Glomerular visceral epithelial cell (primary cell): ENCODE data around the gene HSP90B1.
A peak's percentile ranks its signal among the peaks of the same experiment; 100 is the strongest.

ENCODE experiments used
- DNase-seq: peaks from one replicate; pipeline ENCODE4 v3.0.0-alpha.2; 2016; ENCODE audit errors: extremely low spot score

The HSP90B1 gene

GRCh38 chr12:103929784-103930033 is 501 bp upstream of the HSP90B1 start:
- DNase-seq, result no peak

GRCh38 chr12:103930787-103931735 is 851 bp downstream of the HSP90B1 start:
- peak; percentile 22 for DNase-seq

GRCh38 chr12:103933237-103933636 is 3.0 kb downstream of the HSP90B1 start:
- no peak for DNase-seq

GRCh38 chr12:103936679-103937078 is 6.5 kb downstream of the HSP90B1 start:
- no peak for DNase-seq

- DNase-seq, result no peak
These were observed 14.8 kb downstream of the HSP90B1 start for GRCh38 chr12:103944964-103945363.

GRCh38 chr12:103947871-103948555 is 17.8 kb downstream of the HSP90B1 start:
- no peak for DNase-seq

GRCh38 chr12:103948746-103949406 is 18.7 kb downstream of the HSP90B1 start:
- DNase-seq, result no peak

- DNase-seq, result no peak
These were observed 22.3 kb downstream of the HSP90B1 start for GRCh38 chr12:103952497-103952896.

- DNase-seq, result no peak
These were observed 25.8 kb downstream of the HSP90B1 start for GRCh38 chr12:103955811-103956508.

GRCh38 chr12:103956509-103957027 is 26.4 kb downstream of the HSP90B1 start:
- DNase-seq, result peak; percentile 19

GRCh38 chr12:103957865-103958388 is 27.7 kb downstream of the HSP90B1 start:
- DNase-seq, result no peak

GRCh38 chr12:103958621-103959020 is 28.4 kb downstream of the HSP90B1 start:
- DNase-seq, result no peak

- DNase-seq, result no peak
These were observed 30.5 kb downstream of the HSP90B1 start for GRCh38 chr12:103960616-103961227.

GRCh38 chr12:103962493-103962892 is 32.3 kb downstream of the HSP90B1 start:
- no peak for DNase-seq

- no peak for DNase-seq
These were observed 34.6 kb downstream of the HSP90B1 start for GRCh38 chr12:103964805-103965204.

GRCh38 chr12:103965255-103965589 is 35.0 kb downstream of the HSP90B1 start:
- DNase-seq, result no peak

GRCh38 chr12:103965590-103966504 is 35.6 kb downstream of the HSP90B1 start, which contains the start of gene TDG:
Gene TDG (plus strand): TSS chr12:103965872. CDS start chr12:103966038, 166 bp downstream.
- DNase-seq, result peak; percentile 98

GRCh38 chr12:103966736-103967135 is 36.5 kb downstream of the HSP90B1 start:
- no peak for DNase-seq

GRCh38 chr12:103969391-103969790 is 39.2 kb downstream of the HSP90B1 start:
- no peak for DNase-seq

- no peak for DNase-seq
These were observed 43.7 kb downstream of the HSP90B1 start for GRCh38 chr12:103973909-103974308.
